Neural cell (in vitro differentiated cells): ENCODE data around the gene RHEX. TPM values are rescaled to one million over a fixed set of nuclear protein-coding genes. Genes with fewer than 3 reads are reported as not detected.

Experiments used
- H2AFZ ChIP-seq: fragments of 200-600, 300-800 bp; sonication (generic), shearing (Covaris generic); 2 replicates; pipeline ENCODE4 v1.6.0; 2014; ENCODE audit warnings: low read depth, mild to moderate bottlenecking, antibody characterized with exemption, low read length, moderate library complexity
- H3F3A ChIP-seq: fragments of 200-600 bp; shearing (Covaris generic); 2 replicates; pipeline ENCODE4 v1.6.1; 2016; ENCODE audit warnings: mild to moderate bottlenecking, moderate library complexity, mixed read lengths, antibody characterized with exemption, low read length; ENCODE audit not compliant: insufficient read depth, poor library complexity, severe bottlenecking
- H3K27ac ChIP-seq: fragments of 200-600, 300-800 bp; sonication (generic), shearing (Covaris generic); 2 replicates; pipeline ENCODE4 v1.5.1; 2014; ENCODE audit warnings: mild to moderate bottlenecking, low read length, moderate library complexity
- H3K27me3 ChIP-seq: fragments of 300-800, 200-600 bp; sonication (generic), shearing (Covaris generic); 2 replicates; pipeline ENCODE4 v1.6.0; 2014; ENCODE audit warnings: mild to moderate bottlenecking, low read depth, low read length, moderate library complexity; ENCODE audit not compliant: insufficient read depth
- H3K36me3 ChIP-seq: fragments of 300-800, 200-600 bp; sonication (generic), shearing (Covaris generic); 2 replicates; pipeline ENCODE4 v1.5.1; 2014; ENCODE audit warnings: mild to moderate bottlenecking, antibody characterized with exemption, low read length, moderate library complexity; ENCODE audit not compliant: insufficient read depth
- H3K4me2 ChIP-seq: fragments of 300-800, 200-600 bp; sonication (generic), shearing (Covaris generic); 2 replicates; pipeline ENCODE4 v1.6.0; 2014; ENCODE audit warnings: mild to moderate bottlenecking, low read length
- H3K4me3 ChIP-seq: fragments of 300-800, 200-600 bp; sonication (generic), shearing (Covaris generic); 2 replicates; pipeline ENCODE4 v1.5.1; 2014; ENCODE audit warnings: mild to moderate bottlenecking, low read length, moderate library complexity
- H3K79me2 ChIP-seq: fragments of 200-600 bp; shearing (Covaris generic); replicated peaks from 2 replicates; pipeline ENCODE4 v1.6.0; 2014; ENCODE audit warnings: mild to moderate bottlenecking, low read length, moderate library complexity; ENCODE audit not compliant: insufficient read depth
- H3K9ac ChIP-seq: fragments of 300-800, 200-600 bp; sonication (generic), shearing (Covaris generic); 2 replicates; pipeline ENCODE4 v1.6.1; 2016; ENCODE audit warnings: mild to moderate bottlenecking, low read length, mixed read lengths
- H3K9me2 ChIP-seq: fragments of 200-600 bp; shearing (Covaris generic); 2 replicates; pipeline ENCODE4 v1.6.1; 2016; ENCODE audit warnings: mild to moderate bottlenecking, low read length, mixed read lengths; ENCODE audit not compliant: insufficient read depth
- H3K9me3 ChIP-seq: fragments of 200-600, 300-800 bp; sonication (generic), shearing (Covaris generic); 2 replicates; pipeline ENCODE4 v1.6.1; 2016; ENCODE audit warnings: mild to moderate bottlenecking, mixed run types, low read length, moderate library complexity, mixed read lengths
- H4K20me1 ChIP-seq: fragments of 200-600 bp; shearing (Covaris generic); 2 replicates; pipeline ENCODE4 v1.6.1; 2016; ENCODE audit warnings: mild to moderate bottlenecking, mixed run types; ENCODE audit not compliant: insufficient read depth
- CTCF ChIP-seq: fragments of 450-650 bp; IDR thresholded peaks from 2 replicates; pipeline ENCODE4 v1.5.1; 2014; ENCODE audit warnings: antibody characterized with exemption, mild to moderate bottlenecking, moderate library complexity; ENCODE audit not compliant: poor library complexity, severe bottlenecking
- EP300 ChIP-seq: fragments of 450-650 bp; conservative IDR thresholded peaks from 2 replicates; pipeline ENCODE4 v1.6.1; 2014; ENCODE audit warnings: antibody characterized with exemption, mild to moderate bottlenecking, moderate library complexity; ENCODE audit not compliant: poor library complexity, severe bottlenecking
- EZH2 ChIP-seq: fragments of 200-600, 300-800 bp; shearing (Covaris generic), sonication (generic); IDR thresholded peaks from 2 replicates; pipeline ENCODE4 v1.6.1; 2014; ENCODE audit warnings: antibody characterized with exemption, low read length, borderline replicate concordance, mild to moderate bottlenecking; ENCODE audit not compliant: insufficient read depth, poor library complexity, severe bottlenecking
- MXI1 ChIP-seq: fragments of 450-650 bp; conservative IDR thresholded peaks from 2 replicates; pipeline ENCODE4 v1.6.1; 2014; ENCODE audit warnings: antibody characterized with exemption, mild to moderate bottlenecking; ENCODE audit not compliant: poor library complexity, severe bottlenecking
- POLR2AphosphoS5 ChIP-seq: IDR thresholded peaks from 2 replicates; pipeline ENCODE4 v1.6.1; 2012
- RAD21 ChIP-seq: fragments of 450-650 bp; conservative IDR thresholded peaks from 2 replicates; pipeline ENCODE4 v1.6.1; 2014; ENCODE audit warnings: antibody characterized with exemption, mild to moderate bottlenecking, moderate library complexity
- SMC3 ChIP-seq: fragments of 450-650 bp; conservative IDR thresholded peaks from 2 replicates; pipeline ENCODE4 v1.6.1; 2014; ENCODE audit warnings: antibody characterized with exemption, mild to moderate bottlenecking, moderate library complexity; ENCODE audit not compliant: poor library complexity
- TAF1 ChIP-seq: IDR thresholded peaks from 2 replicates; pipeline ENCODE4 v1.6.1; 2012; ENCODE audit warnings: low read depth
- polyA plus RNA-seq: library from polyadenylated mRNA; depleted of rRNA; stranded (reverse); fragments of >200 nt; gene quantifications from 2 replicates; pipeline ENCODE4 v1.2.3, GENCODE V29; 2014
- TF ChIP-seq, protein P1 (sequence below): IDR thresholded peaks from 2 replicates; pipeline ENCODE4 v1.6.1; 2012; ENCODE audit warnings: borderline replicate concordance

RHEX gene
- polyA plus RNA-seq, 1 donor from 2014 or later = not detected

- TF ChIP-seq CTCF (no peak), TAF1 (no peak), RAD21 (no peak), MXI1 (no peak), EZH2 (no peak), SMC3 (no peak)
- H3K79me2 ChIP-seq = no peaks in the 10 kb centered on the region
- no peaks in the 10 kb centered on the region for H3K9me3 ChIP-seq
- H3K4me2 ChIP-seq = no peak overlapping the region
- H2AFZ ChIP-seq = no peak overlapping the region
- H3K9me2 ChIP-seq = no peaks in the 10 kb centered on the region
- H3K27me3 ChIP-seq = no peaks in the 10 kb centered on the region
- no peak overlapping the region for H3K9ac ChIP-seq
- no peak overlapping the region for H3K4me3 ChIP-seq
- no peaks in the 10 kb centered on the region for H4K20me1 ChIP-seq
- no peak overlapping the region for H3K27ac ChIP-seq
- no peaks in the 10 kb centered on the region for H3F3A ChIP-seq
- H3K36me3 ChIP-seq = no peaks in the 10 kb centered on the region
Observed at GRCh38 chr1:206128196-206128595, 75.2 kb downstream of the RHEX start.

DNA sequence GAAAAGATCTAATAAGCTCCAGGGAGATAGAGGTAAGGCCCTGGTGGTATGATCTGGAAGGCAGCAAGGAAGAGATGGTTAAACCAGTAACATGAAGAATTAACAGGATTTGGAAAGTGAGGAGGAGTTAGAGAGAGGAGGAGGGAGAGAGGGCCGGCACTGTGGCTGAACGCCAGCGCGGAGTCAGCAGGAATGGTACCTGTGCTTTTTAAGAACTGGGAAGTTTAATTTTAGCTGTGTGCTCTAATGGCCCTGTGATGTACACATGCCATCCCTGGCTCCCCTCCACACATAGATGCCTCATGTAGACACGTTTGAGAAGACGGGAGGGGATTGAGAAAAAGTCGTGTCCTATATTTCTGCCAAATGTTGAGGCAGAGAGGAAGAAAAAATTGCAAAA lies 78.1 kb downstream of the RHEX start:
- Histone ChIP-seq H3F3A (no peaks in the 10 kb centered on the region), H3K27me3 (no peaks in the 10 kb centered on the region), H3K9me3 (no peaks in the 10 kb centered on the region), H3K36me3 (no peaks in the 10 kb centered on the region), H2AFZ (no peak overlapping the region), H3K4me3 (no peak overlapping the region), H3K9ac (no peak overlapping the region), H3K9me2 (no peaks in the 10 kb centered on the region), H3K27ac (no peak overlapping the region), H3K79me2 (no peaks in the 10 kb centered on the region), H3K4me2 (no peak overlapping the region), H4K20me1 (no peaks in the 10 kb centered on the region)
- TF ChIP-seq CTCF (no peak), POLR2AphosphoS5 (no peak), EZH2 (no peak), TAF1 (no peak), SMC3 (no peak), EP300 (no peak), MXI1 (no peak), RAD21 (no peak)
- TF ChIP-seq, protein P1, sequence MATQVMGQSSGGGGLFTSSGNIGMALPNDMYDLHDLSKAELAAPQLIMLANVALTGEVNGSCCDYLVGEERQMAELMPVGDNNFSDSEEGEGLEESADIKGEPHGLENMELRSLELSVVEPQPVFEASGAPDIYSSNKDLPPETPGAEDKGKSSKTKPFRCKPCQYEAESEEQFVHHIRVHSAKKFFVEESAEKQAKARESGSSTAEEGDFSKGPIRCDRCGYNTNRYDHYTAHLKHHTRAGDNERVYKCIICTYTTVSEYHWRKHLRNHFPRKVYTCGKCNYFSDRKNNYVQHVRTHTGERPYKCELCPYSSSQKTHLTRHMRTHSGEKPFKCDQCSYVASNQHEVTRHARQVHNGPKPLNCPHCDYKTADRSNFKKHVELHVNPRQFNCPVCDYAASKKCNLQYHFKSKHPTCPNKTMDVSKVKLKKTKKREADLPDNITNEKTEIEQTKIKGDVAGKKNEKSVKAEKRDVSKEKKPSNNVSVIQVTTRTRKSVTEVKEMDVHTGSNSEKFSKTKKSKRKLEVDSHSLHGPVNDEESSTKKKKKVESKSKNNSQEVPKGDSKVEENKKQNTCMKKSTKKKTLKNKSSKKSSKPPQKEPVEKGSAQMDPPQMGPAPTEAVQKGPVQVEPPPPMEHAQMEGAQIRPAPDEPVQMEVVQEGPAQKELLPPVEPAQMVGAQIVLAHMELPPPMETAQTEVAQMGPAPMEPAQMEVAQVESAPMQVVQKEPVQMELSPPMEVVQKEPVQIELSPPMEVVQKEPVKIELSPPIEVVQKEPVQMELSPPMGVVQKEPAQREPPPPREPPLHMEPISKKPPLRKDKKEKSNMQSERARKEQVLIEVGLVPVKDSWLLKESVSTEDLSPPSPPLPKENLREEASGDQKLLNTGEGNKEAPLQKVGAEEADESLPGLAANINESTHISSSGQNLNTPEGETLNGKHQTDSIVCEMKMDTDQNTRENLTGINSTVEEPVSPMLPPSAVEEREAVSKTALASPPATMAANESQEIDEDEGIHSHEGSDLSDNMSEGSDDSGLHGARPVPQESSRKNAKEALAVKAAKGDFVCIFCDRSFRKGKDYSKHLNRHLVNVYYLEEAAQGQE = no peak
